C4-2B (cell line): Measurements from ENCODE around the gene MUC15.

ENCODE experiments used
- CTCF ChIP-seq: fragments of 450-650 bp; conservative IDR thresholded peaks from 2 replicates; pipeline ENCODE4 v1.5.1; 2017; ENCODE audit warnings: mild to moderate bottlenecking
- ZFX ChIP-seq: fragments of 450-650 bp; IDR thresholded peaks from 2 replicates; pipeline ENCODE4 v1.6.1; 2017

- no peak for TF ChIP-seq CTCF
- no peak for TF ChIP-seq ZFX
Observed at GRCh38 chr11:26608507-26609146, 36.6 kb upstream of the MUC15 start.
